Lower leg skin (tissue), 3 donors: ENCODE results near the gene NKAIN2.

Experiments
- POLR2A ChIP-seq, 2 donors: fragments of 450-650 bp; IDR thresholded peaks; one replicate each; pipeline ENCODE4 v1.6.1; 2016 to 2017; ENCODE audit warnings: antibody characterized with exemption in 2 of 2, mild to moderate bottlenecking in 1 of 2, moderate library complexity in 1 of 2
- TF ChIP-seq, protein P1 (sequence below), 3 donors: fragments of 450-650 bp; IDR thresholded peaks; one replicate each; pipeline ENCODE4 v1.5.1; 2016; ENCODE audit warnings: antibody characterized with exemption in 3 of 3, mild to moderate bottlenecking in 3 of 3, moderate library complexity in 2 of 3

GRCh38 chr6:123855506-123855905, 51.8 kb downstream of the NKAIN2 start:
- TF ChIP-seq, protein P1, sequence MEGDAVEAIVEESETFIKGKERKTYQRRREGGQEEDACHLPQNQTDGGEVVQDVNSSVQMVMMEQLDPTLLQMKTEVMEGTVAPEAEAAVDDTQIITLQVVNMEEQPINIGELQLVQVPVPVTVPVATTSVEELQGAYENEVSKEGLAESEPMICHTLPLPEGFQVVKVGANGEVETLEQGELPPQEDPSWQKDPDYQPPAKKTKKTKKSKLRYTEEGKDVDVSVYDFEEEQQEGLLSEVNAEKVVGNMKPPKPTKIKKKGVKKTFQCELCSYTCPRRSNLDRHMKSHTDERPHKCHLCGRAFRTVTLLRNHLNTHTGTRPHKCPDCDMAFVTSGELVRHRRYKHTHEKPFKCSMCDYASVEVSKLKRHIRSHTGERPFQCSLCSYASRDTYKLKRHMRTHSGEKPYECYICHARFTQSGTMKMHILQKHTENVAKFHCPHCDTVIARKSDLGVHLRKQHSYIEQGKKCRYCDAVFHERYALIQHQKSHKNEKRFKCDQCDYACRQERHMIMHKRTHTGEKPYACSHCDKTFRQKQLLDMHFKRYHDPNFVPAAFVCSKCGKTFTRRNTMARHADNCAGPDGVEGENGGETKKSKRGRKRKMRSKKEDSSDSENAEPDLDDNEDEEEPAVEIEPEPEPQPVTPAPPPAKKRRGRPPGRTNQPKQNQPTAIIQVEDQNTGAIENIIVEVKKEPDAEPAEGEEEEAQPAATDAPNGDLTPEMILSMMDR (IDR thresholded peaks at IDR 0.05), result no peak
- no peak for TF ChIP-seq POLR2A (IDR thresholded peaks at IDR 0.05)
